BLaER1 (cell line): Measurements from ENCODE around the gene CACFD1.

Experiments used
- H3K27ac ChIP-seq: shearing (Covaris generic); formaldehyde crosslinking; 2 replicates; pipeline ENCODE4 v1.8.1; 2022
- H3K27me3 ChIP-seq: shearing (Covaris generic); formaldehyde crosslinking; 2 replicates; pipeline ENCODE4 v1.8.1; 2022
- H3K36me3 ChIP-seq: shearing (Covaris generic); formaldehyde crosslinking; 2 replicates; pipeline ENCODE4 v1.8.1; 2022
- H3K4me1 ChIP-seq: shearing (Covaris generic); formaldehyde crosslinking; 2 replicates; pipeline ENCODE4 v1.8.1; 2022
- H3K4me2 ChIP-seq: shearing (Covaris generic); formaldehyde crosslinking; 2 replicates; pipeline ENCODE4 v1.8.1; 2022
- H3K4me3 ChIP-seq: shearing (Covaris generic); formaldehyde crosslinking; 2 replicates; pipeline ENCODE4 v1.8.1; 2022
- H3K9ac ChIP-seq: shearing (Covaris generic); formaldehyde crosslinking; 2 replicates; pipeline ENCODE4 v1.8.1; 2022
- H3K9me3 ChIP-seq: shearing (Covaris generic); formaldehyde crosslinking; 2 replicates; pipeline ENCODE4 v1.8.1; 2022
- H4K20me1 ChIP-seq: shearing (Covaris generic); formaldehyde crosslinking; 2 replicates; pipeline ENCODE4 v1.8.1; 2022
- Cebpa-rat ChIP-seq: shearing (Covaris generic); IDR thresholded peaks from 2 replicates; pipeline ENCODE4 v1.8.1; 2022

Gene CACFD1

DNA sequence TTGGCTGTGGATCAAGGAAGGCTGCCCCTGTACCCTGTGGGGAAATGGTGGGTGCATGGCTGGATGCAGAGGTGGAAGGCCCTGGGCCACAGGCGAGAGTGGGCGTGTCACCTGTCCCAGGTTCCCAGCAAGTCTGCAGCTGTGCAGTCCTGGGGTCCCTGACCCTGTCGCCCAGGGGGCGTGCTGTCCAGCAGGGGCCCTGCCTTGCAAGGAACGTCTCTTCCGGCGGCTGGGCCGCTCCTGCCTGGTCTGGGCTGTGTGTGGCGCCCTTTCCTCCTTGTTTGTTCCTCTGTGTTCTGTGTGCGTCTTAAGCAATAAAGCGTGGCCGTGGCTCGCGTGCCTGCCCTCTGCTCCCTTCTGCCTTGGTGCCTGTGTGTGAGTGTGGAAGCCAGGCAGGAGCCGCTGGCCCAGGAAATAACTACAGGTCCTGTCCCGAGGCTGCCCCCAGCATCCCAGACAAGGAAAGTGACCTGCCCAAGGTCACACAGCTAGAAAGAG is 10.7 kb downstream of the CACFD1 start:
- Histone ChIP-seq H3K4me1 (peaks cover 20% of the 10 kb centered on the region), H4K20me1 (peaks cover 24% of the 10 kb centered on the region), H3K4me3 (no peak overlapping the region), H3K4me2 (no peak overlapping the region), H3K36me3 (peaks cover 77% of the 10 kb centered on the region), H3K9ac (no peak overlapping the region), H3K27ac (no peak overlapping the region), H3K9me3 (no peaks in the 10 kb centered on the region), H3K27me3 (no peaks in the 10 kb centered on the region)
- TF ChIP-seq Cebpa-rat, result no peak

- H3K4me3 ChIP-seq, result no peak overlapping the region
- no peak overlapping the region for H3K4me2 ChIP-seq
- H3K27me3 ChIP-seq, result no peaks in the 10 kb centered on the region
- no peak for TF ChIP-seq Cebpa-rat
- peaks cover 81% of the 10 kb centered on the region for H3K36me3 ChIP-seq
- no peak overlapping the region for H3K9ac ChIP-seq
- peaks cover 20% of the 10 kb centered on the region for H3K4me1 ChIP-seq
- no peaks in the 10 kb centered on the region for H3K9me3 ChIP-seq
- H3K27ac ChIP-seq, result no peak overlapping the region
- peaks cover 28% of the 10 kb centered on the region for H4K20me1 ChIP-seq
Observed at GRCh38 chr9:133470988-133471387, 11.2 kb downstream of the CACFD1 start.

- Histone ChIP-seq H3K9ac (no peak overlapping the region), H3K27ac (no peak overlapping the region), H3K9me3 (no peaks in the 10 kb centered on the region), H3K4me1 (peaks cover 21% of the 10 kb centered on the region), H3K27me3 (no peaks in the 10 kb centered on the region), H4K20me1 (peaks cover 28% of the 10 kb centered on the region), H3K36me3 (peaks cover 86% of the 10 kb centered on the region), H3K4me2 (no peak overlapping the region), H3K4me3 (no peak overlapping the region)
- TF ChIP-seq Cebpa-rat, result no peak
Observed at GRCh38 chr9:133471551-133472276, 11.9 kb downstream of the CACFD1 start.

DNA sequence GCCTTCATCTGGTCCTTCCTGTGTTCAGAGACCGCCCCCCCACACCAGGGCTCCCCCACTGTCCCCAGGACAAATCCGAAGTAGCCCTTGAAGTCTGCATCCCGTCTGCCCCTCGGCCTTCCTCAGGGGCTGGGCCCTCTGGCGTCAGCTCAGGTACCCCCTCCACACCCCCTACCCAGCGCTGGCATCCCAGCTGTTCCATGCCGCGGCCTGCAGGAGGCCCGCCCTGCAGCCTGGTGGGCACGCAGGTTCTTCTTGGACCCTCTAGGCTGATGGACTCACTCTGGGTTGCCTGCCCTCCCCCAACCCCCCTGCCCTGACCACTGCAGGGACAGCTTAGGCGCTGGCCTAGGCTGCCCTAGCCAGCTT is 12.5 kb downstream of the CACFD1 start:
- Histone ChIP-seq H4K20me1 (peaks cover 33% of the 10 kb centered on the region), H3K4me1 (peaks cover 27% of the 10 kb centered on the region), H3K9ac (no peak overlapping the region), H3K27ac (no peak overlapping the region), H3K4me3 (no peak overlapping the region), H3K36me3 (peaks cover 91% of the 10 kb centered on the region), H3K9me3 (no peaks in the 10 kb centered on the region), H3K27me3 (no peaks in the 10 kb centered on the region), H3K4me2 (no peak overlapping the region)
- no peak for TF ChIP-seq Cebpa-rat

GRCh38 chr9:133472753-133473378 is 13.1 kb downstream of the CACFD1 start:
- no peak overlapping the region for H3K4me2 ChIP-seq
- peaks cover 39% of the 10 kb centered on the region for H4K20me1 ChIP-seq
- peaks cover 33% of the 10 kb centered on the region for H3K4me1 ChIP-seq
- TF ChIP-seq Cebpa-rat, result no peak
- no peak overlapping the region for H3K9ac ChIP-seq
- no peaks in the 10 kb centered on the region for H3K9me3 ChIP-seq
- H3K27me3 ChIP-seq, result no peaks in the 10 kb centered on the region
- H3K36me3 ChIP-seq, result peaks cover 85% of the 10 kb centered on the region
- no peak overlapping the region for H3K4me3 ChIP-seq
- H3K27ac ChIP-seq, result 0 out of 2 replicates have a peak overlapping the region, but pooled peaks have one; percentile 4

- Histone ChIP-seq H3K27me3 (no peaks in the 10 kb centered on the region), H3K4me3 (no peak overlapping the region), H3K27ac (peak overlapping the region; percentile 55; the same call in 1 of the 2 replicates), H4K20me1 (peaks cover 44% of the 10 kb centered on the region), H3K9ac (0 out of 2 replicates have a peak overlapping the region, but pooled peaks have one; percentile 34), H3K36me3 (peaks cover 78% of the 10 kb centered on the region), H3K9me3 (no peaks in the 10 kb centered on the region), H3K4me2 (peak overlapping the region; percentile 65), H3K4me1 (peaks cover 42% of the 10 kb centered on the region)
- TF ChIP-seq Cebpa-rat, result no peak
Observed at GRCh38 chr9:133473743-133474142, 14.0 kb downstream of the CACFD1 start.

DNA sequence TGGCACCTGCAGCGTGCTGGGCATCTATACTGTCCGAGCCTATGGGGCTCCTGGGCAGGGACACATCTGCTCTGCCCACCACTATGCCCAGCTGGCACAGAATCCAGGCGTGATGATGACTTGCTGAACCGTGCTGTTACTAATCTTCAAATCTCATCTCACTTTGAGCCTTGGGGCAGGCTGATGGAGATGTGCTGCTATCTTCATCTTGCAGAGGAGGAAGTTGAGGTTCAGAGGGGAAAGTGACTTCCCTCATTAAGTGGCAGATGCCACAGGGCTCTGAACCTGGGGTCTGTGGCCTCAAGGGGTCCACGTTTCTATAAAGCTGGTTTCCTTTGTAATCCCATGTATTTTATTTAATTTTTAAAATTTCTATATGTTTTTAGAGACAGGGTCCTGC is 14.4 kb downstream of the CACFD1 start:
- H3K27me3 ChIP-seq, result no peaks in the 10 kb centered on the region
- peaks cover 74% of the 10 kb centered on the region for H3K36me3 ChIP-seq
- H3K4me1 ChIP-seq, result peaks cover 43% of the 10 kb centered on the region
- no peak for TF ChIP-seq Cebpa-rat
- 0 out of 2 replicates have a peak overlapping the region, but pooled peaks have one; percentile 34 for H3K9ac ChIP-seq
- no peak overlapping the region for H3K4me3 ChIP-seq
- H3K4me2 ChIP-seq, result peak overlapping the region; percentile 65
- H3K9me3 ChIP-seq, result no peaks in the 10 kb centered on the region
- H3K27ac ChIP-seq, result peak overlapping the region; percentile 55
- peaks cover 44% of the 10 kb centered on the region for H4K20me1 ChIP-seq

DNA sequence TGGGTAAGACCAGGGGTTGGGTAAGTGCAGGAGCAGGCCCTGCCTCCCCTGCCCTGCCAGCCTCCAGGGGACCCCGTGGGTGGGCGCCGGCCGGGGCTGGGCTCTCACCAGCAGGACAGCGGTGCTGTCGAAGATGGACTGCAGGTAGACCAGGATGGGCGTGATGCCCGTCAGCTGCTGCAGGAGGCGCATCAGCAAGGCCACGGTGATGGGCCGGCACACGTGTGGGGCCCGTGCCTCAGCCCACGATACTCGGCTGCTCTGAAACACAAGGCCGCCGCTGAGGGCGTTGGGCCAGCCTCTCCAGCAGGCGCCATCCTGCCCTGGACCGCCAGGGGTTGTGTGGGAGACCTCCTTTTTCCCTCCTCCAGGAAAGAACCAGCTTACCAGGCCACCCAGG is 15.1 kb downstream of the CACFD1 start:
- H3K36me3 ChIP-seq, result peaks cover 68% of the 10 kb centered on the region
- peak overlapping the region; percentile 55 for H3K27ac ChIP-seq
- peaks cover 44% of the 10 kb centered on the region for H4K20me1 ChIP-seq
- no peaks in the 10 kb centered on the region for H3K27me3 ChIP-seq
- peak overlapping the region; percentile 65 for H3K4me2 ChIP-seq
- peak overlapping the region; percentile 34; the same call in 1 of the 2 replicates for H3K9ac ChIP-seq
- H3K4me3 ChIP-seq, result no peak overlapping the region
- H3K4me1 ChIP-seq, result peaks cover 49% of the 10 kb centered on the region
- H3K9me3 ChIP-seq, result no peaks in the 10 kb centered on the region
- no peak for TF ChIP-seq Cebpa-rat

DNA sequence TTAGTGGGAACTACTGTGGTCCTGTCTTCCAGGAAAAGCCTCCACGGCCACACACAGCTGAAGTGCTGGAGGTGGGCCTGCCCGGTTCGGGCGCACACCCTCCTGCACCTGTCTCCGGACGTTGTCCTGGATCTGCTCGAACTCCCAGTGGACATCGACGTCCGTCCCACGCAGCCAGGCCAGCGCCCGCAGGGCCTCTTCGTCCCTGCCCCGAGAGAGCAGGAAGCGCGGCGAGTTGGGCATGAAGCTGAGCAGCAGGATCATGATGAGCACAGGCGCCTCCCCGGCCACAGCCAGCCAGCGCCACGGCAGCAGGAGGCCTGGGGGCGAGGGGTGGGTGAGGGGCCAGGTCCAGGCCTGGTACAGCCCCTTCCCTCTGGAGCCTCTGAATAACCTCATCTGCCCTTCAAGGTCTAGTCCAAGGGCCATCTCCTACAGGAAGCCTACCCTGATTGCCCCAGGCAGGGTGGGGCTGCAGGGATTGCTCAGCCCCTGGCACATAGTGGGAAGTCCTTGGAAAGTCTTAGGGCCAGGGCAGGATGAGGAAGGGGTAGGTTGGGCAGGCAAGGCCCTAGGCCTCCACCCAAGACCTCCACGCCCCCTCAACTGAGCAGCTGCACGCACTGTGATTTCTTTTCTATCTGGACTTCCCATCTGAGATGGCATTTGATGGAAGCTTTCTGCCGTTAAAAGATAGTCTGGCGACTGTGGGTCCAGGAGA is 15.7 kb downstream of the CACFD1 start:
- no peak for TF ChIP-seq Cebpa-rat
- Histone ChIP-seq H3K4me2 (no peak overlapping the region), H3K4me3 (no peak overlapping the region), H4K20me1 (peaks cover 41% of the 10 kb centered on the region), H3K9me3 (no peaks in the 10 kb centered on the region), H3K36me3 (peaks cover 62% of the 10 kb centered on the region), H3K27me3 (no peaks in the 10 kb centered on the region), H3K9ac (no peak overlapping the region), H3K27ac (peak overlapping the region; percentile 55; the same call in 1 of the 2 replicates), H3K4me1 (peaks cover 49% of the 10 kb centered on the region)
